Measurements from ENCODE around the gene KIF13A. TPM values are rescaled to one million over a fixed set of nuclear protein-coding genes. Genes with fewer than 3 reads are reported as not detected.
A peak's percentile ranks its signal among the peaks of the same experiment; 100 is the strongest.
"Not testable (repeated sequence)": the region's sequence is repeated elsewhere in the genome, so short reads cannot be mapped to it uniquely, and the experiment has no call there.

The KIF13A gene
- total RNA-seq, 2 experiments from 2014 or later = 0.91 to 1.4 TPM

- H3K4me3 Mint-ChIP-seq = no peak overlapping the region
- no peak for DNase-seq
- no peaks in the 10 kb centered on the region for H3K4me1 ChIP-seq (ENCODE audit: insufficient read depth, low read length)
- peaks cover 0 to 4% of the 10 kb centered on the region in 2 experiments for H3K9me3 ChIP-seq (ENCODE audit: control insufficient read depth in 1 of 2, insufficient read depth in 1 of 2, low read length in 2 of 2)
- peaks cover 0 to 4% of the 10 kb centered on the region in 2 experiments for H3K27me3 ChIP-seq (ENCODE audit: control insufficient read depth in 1 of 2, insufficient read depth in 2 of 2, low read length in 2 of 2)
- H3K27me3 Mint-ChIP-seq = peaks cover 4% of the 10 kb centered on the region
- no peak overlapping the region for H3K27ac Mint-ChIP-seq
- intact Hi-C loops (cut with DNase I, micrococcal nuclease) = no loop called here
- H3K4me1 Mint-ChIP-seq (ENCODE audit: low read depth) = peaks cover 4% of the 10 kb centered on the region
- CTCF ChIA-PET = no interaction called here
- H3K4me3 ChIP-seq (ENCODE audit: low read length) = no peak overlapping the region
- H3K36me3 ChIP-seq (ENCODE audit: insufficient read depth, low read length) = no peaks in the 10 kb centered on the region
- no peaks in the 10 kb centered on the region for H3K9me3 Mint-ChIP-seq
- no peak overlapping the region for H3K27ac ChIP-seq (ENCODE audit: low read depth in 1 of 2, low read length in 2 of 2)
- TF ChIP-seq, protein P1, sequence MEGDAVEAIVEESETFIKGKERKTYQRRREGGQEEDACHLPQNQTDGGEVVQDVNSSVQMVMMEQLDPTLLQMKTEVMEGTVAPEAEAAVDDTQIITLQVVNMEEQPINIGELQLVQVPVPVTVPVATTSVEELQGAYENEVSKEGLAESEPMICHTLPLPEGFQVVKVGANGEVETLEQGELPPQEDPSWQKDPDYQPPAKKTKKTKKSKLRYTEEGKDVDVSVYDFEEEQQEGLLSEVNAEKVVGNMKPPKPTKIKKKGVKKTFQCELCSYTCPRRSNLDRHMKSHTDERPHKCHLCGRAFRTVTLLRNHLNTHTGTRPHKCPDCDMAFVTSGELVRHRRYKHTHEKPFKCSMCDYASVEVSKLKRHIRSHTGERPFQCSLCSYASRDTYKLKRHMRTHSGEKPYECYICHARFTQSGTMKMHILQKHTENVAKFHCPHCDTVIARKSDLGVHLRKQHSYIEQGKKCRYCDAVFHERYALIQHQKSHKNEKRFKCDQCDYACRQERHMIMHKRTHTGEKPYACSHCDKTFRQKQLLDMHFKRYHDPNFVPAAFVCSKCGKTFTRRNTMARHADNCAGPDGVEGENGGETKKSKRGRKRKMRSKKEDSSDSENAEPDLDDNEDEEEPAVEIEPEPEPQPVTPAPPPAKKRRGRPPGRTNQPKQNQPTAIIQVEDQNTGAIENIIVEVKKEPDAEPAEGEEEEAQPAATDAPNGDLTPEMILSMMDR (IDR thresholded peaks at IDR 0.05) = no peak
- POLR2A ChIA-PET = no interaction called here
- ATAC-seq (ENCODE audit: poor library complexity) = no peak
- H3K36me3 Mint-ChIP-seq (ENCODE audit: low read depth) = no peaks in the 10 kb centered on the region
These were observed 74.9 kb downstream of the KIF13A start for GRCh38 chr6:17912521-17912920.

DNA sequence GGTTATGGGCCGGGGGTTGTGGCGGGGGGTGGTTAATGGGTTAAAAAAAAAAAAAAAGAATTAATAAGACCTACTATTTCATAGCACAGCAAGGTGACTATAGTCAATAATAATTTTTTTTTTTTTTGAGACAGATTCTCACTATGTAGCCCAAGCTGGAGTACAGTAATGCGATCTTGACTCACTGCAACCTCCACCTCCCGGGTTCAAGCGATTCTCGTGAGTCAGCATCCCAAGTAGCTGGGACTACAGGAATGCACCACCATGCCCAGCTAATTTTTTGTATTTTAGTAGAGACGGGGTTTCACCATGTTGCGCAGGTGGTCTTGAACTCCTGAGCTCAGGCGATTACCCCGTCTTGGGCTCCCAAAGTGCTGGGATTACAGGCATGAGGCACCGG lies 75.8 kb downstream of the KIF13A start:
- H3K36me3 Mint-ChIP-seq (ENCODE audit: low read depth); H3K27ac ChIP-seq (ENCODE audit: low read depth in 1 of 2, low read length in 2 of 2); H3K9me3 Mint-ChIP-seq; POLR2A ChIA-PET; DNase-seq; H3K27ac Mint-ChIP-seq; intact Hi-C loops (cut with DNase I, micrococcal nuclease); H3K4me1 Mint-ChIP-seq (ENCODE audit: low read depth); H3K4me3 Mint-ChIP-seq; H3K27me3 Mint-ChIP-seq; H3K4me3 ChIP-seq (ENCODE audit: low read length); H3K9me3 ChIP-seq (ENCODE audit: control insufficient read depth in 1 of 2, insufficient read depth in 1 of 2, low read length in 2 of 2); H3K27me3 ChIP-seq (ENCODE audit: control insufficient read depth in 1 of 2, insufficient read depth in 2 of 2, low read length in 2 of 2); H3K36me3 ChIP-seq (ENCODE audit: insufficient read depth, low read length); H3K4me1 ChIP-seq (ENCODE audit: insufficient read depth, low read length); ATAC-seq (ENCODE audit: poor library complexity): not testable (repeated sequence)
- CTCF ChIA-PET = interaction anchor here (0.7 kb wide), 1 partner anchor 220 kb away, joined by 3 read pairs; no protein-coding TSS in a partner anchor

DNA sequence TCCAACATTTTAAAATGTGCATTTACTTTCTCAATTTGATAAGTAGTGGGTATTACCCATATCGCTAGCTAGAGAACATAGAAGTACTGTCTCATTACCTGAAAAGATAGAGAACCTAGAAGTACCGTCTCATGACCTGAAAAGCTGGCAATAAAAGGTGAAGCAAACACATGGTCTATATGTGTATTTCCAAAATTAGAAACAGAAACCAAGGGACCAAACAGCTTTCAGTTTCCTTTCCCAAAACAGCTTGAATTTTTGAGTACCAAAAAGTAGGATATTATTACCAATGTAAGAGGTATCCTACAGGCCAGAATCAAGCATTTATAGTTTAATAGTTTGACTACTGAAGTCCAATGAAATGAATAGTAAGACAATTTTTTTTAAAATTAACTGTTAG lies 77.2 kb downstream of the KIF13A start:
- peaks cover 4 to 5% of the 10 kb centered on the region in 2 experiments for H3K27me3 ChIP-seq (ENCODE audit: control insufficient read depth in 1 of 2, insufficient read depth in 2 of 2, low read length in 2 of 2)
- ChIA-PET POLR2A (no interaction called here), CTCF (no interaction called here)
- no peak for ATAC-seq (ENCODE audit: poor library complexity)
- H3K36me3 Mint-ChIP-seq (ENCODE audit: low read depth) = no peaks in the 10 kb centered on the region
- TF ChIP-seq, protein P1 (IDR thresholded peaks at IDR 0.05) = no peak
- H3K9me3 ChIP-seq (ENCODE audit: control insufficient read depth in 1 of 2, insufficient read depth in 1 of 2, low read length in 2 of 2) = peaks cover 0 to 4% of the 10 kb centered on the region in 2 experiments
- intact Hi-C loops (cut with DNase I, micrococcal nuclease) = no loop called here
- no peak for DNase-seq
- H3K4me1 Mint-ChIP-seq (ENCODE audit: low read depth) = peaks cover 4% of the 10 kb centered on the region
- peaks cover 8% of the 10 kb centered on the region for H3K27me3 Mint-ChIP-seq
- no peak overlapping the region for H3K4me3 ChIP-seq (ENCODE audit: low read length)
- H3K27ac Mint-ChIP-seq = no peak overlapping the region
- H3K4me3 Mint-ChIP-seq = no peak overlapping the region
- H3K9me3 Mint-ChIP-seq = no peaks in the 10 kb centered on the region
- H3K27ac ChIP-seq (ENCODE audit: low read depth in 1 of 2, low read length in 2 of 2) = no peak overlapping the region
- no peaks in the 10 kb centered on the region for H3K4me1 ChIP-seq (ENCODE audit: insufficient read depth, low read length)
- H3K36me3 ChIP-seq (ENCODE audit: insufficient read depth, low read length) = no peaks in the 10 kb centered on the region

DNA sequence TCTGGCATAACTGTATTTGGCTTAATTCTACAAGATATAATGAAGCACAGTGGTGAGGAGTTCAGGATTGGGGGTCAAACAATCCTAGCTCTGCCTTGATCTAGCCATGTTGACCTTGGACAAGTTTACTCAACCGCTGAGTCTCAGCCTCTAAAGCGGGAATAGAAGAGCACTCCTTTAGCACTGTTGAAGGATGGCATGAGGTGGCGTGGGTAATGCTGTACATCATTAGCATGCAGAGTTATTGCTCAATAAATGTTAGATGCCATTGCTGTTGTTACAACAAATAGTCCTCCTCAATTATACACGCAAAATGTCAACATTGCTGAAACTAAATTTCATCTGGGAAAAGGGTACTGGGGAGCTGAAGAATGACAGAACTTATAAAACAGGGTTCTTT lies 78.6 kb downstream of the KIF13A start:
- H3K36me3 Mint-ChIP-seq (ENCODE audit: low read depth) = no peaks in the 10 kb centered on the region
- H3K27me3 Mint-ChIP-seq = peaks cover 8% of the 10 kb centered on the region
- POLR2A ChIA-PET = no interaction called here
- no peak overlapping the region for H3K27ac Mint-ChIP-seq
- intact Hi-C loops (cut with DNase I, micrococcal nuclease) = loop anchor here in 1 of 2 experiments (10.0 kb wide), 1 partner anchor 374 kb away; no protein-coding TSS in a partner anchor
- CTCF ChIA-PET = interaction anchor here (0.7 kb wide), 1 partner anchor 22 kb away, joined by 3 read pairs; no protein-coding TSS in a partner anchor
- TF ChIP-seq, protein P1 (IDR thresholded peaks at IDR 0.05) = no peak
- peaks cover 4 to 7% of the 10 kb centered on the region in 2 experiments for H3K27me3 ChIP-seq (ENCODE audit: control insufficient read depth in 1 of 2, insufficient read depth in 2 of 2, low read length in 2 of 2)
- H3K36me3 ChIP-seq (ENCODE audit: insufficient read depth, low read length) = no peaks in the 10 kb centered on the region
- no peak for ATAC-seq (ENCODE audit: poor library complexity)
- no peaks in the 10 kb centered on the region for H3K4me1 ChIP-seq (ENCODE audit: insufficient read depth, low read length)
- H3K27ac ChIP-seq (ENCODE audit: low read depth in 1 of 2, low read length in 2 of 2) = no peak overlapping the region
- H3K4me3 ChIP-seq (ENCODE audit: low read length) = no peak overlapping the region
- H3K4me3 Mint-ChIP-seq = no peak overlapping the region
- peaks cover 4% of the 10 kb centered on the region for H3K4me1 Mint-ChIP-seq (ENCODE audit: low read depth)
- peaks cover 0 to 4% of the 10 kb centered on the region in 2 experiments for H3K9me3 ChIP-seq (ENCODE audit: control insufficient read depth in 1 of 2, insufficient read depth in 1 of 2, low read length in 2 of 2)
- no peaks in the 10 kb centered on the region for H3K9me3 Mint-ChIP-seq
- peak in 1 of 14 experiments; percentile 11 for DNase-seq

All from CD4-positive, alpha-beta T cell (primary cell).